ENCODE data around the gene GUCD1. TPM values are rescaled to one million over a fixed set of nuclear protein-coding genes. Genes with fewer than 3 reads are reported as not detected.
A peak's percentile ranks its signal among the peaks of the same experiment; 100 is the strongest.

GUCD1 gene
- total RNA-seq, 4 donors from 2014 or later = 51.6 to 89.7 (median 74.2) TPM

- whole genome bisulfite sequencing, 2 donors = 88 to 90% methylated on average over 1 of the region's 1 CpG
- H3K36me3 ChIP-seq = peaks cover 8 to 17% of the 10 kb centered on the region in 2 donors
- no peak for TF ChIP-seq CTCF (IDR thresholded peaks at IDR 0.05)
- no peak for TF ChIP-seq POLR2A (IDR thresholded peaks at IDR 0.05)
Measured at GRCh38 chr22:24576778-24577177, 21.8 kb upstream of the GUCD1 start.

GRCh38 chr22:24571266-24571665 is 16.3 kb upstream of the GUCD1 start:
- peaks cover 8 to 10% of the 10 kb centered on the region in 2 donors for H3K4me1 ChIP-seq
- no peak for DNase-seq
- H3K4me3 ChIP-seq (replicated peaks in 1 of 3) = no peak overlapping the region
- intact Hi-C loops (cut with DNase I) = no loop called here
- 90 to 97% methylated on average over 7 of the region's 7 CpGs for WGBS, 2 donors
- H3K36me3 ChIP-seq = peaks cover 35 to 42% of the 10 kb centered on the region in 2 donors
- no peaks in the 10 kb centered on the region for H3K9me3 ChIP-seq
- H3K27ac ChIP-seq = no peak overlapping the region
- no peaks in the 10 kb centered on the region for H3K27me3 ChIP-seq
- TF ChIP-seq CTCF (IDR thresholded peaks at IDR 0.05) (no peak), POLR2A (IDR thresholded peaks at IDR 0.05) (no peak)

More at GRCh38 chr22:24576778-24577177, 21.8 kb upstream of the GUCD1 start:
- intact Hi-C loops (cut with DNase I) = no loop called here
- Histone ChIP-seq H3K4me3 (replicated peaks in 1 of 3) (no peak overlapping the region), H3K27me3 (no peaks in the 10 kb centered on the region), H3K27ac (no peak overlapping the region), H3K4me1 (peaks cover under 1% of the 10 kb centered on the region in 2 donors), H3K9me3 (no peaks in the 10 kb centered on the region)
- no peak for DNase-seq

- Histone ChIP-seq H3K27me3 (no peaks in the 10 kb centered on the region), H3K9me3 (no peaks in the 10 kb centered on the region), H3K4me3 (replicated peaks in 1 of 3) (no peak overlapping the region), H3K4me1 (peaks cover 11 to 15% of the 10 kb centered on the region in 2 donors), H3K27ac (no peak overlapping the region), H3K36me3 (peaks cover 26 to 32% of the 10 kb centered on the region in 2 donors)
- intact Hi-C loops (cut with DNase I) = no loop called here
- TF ChIP-seq CTCF (IDR thresholded peaks at IDR 0.05) (no peak), POLR2A (IDR thresholded peaks at IDR 0.05) (no peak)
- no peak for DNase-seq
- WGBS, 2 donors = 78 to 86% methylated on average over 10 of the region's 10 CpGs
Measured at GRCh38 chr22:24567668-24568067, 12.7 kb upstream of the GUCD1 start.

- H3K27ac ChIP-seq = peak overlapping the region in 1 of 3 donors; percentile 14
- peaks cover 25 to 30% of the 10 kb centered on the region in 2 donors for H3K36me3 ChIP-seq
- TF ChIP-seq CTCF (IDR thresholded peaks at IDR 0.05) = no peak
- TF ChIP-seq POLR2A (IDR thresholded peaks at IDR 0.05) = no peak
- H3K9me3 ChIP-seq = no peaks in the 10 kb centered on the region
- no peak overlapping the region for H3K4me3 ChIP-seq (replicated peaks in 1 of 3)
- H3K4me1 ChIP-seq = peaks cover 11 to 15% of the 10 kb centered on the region in 2 donors
- intact Hi-C loops (cut with DNase I) = no loop called here
- peak; percentile 48 to 63 for DNase-seq
- 52 to 61% methylated on average over 7 to 8 of the region's 8 CpGs for WGBS, 2 donors
- H3K27me3 ChIP-seq = no peaks in the 10 kb centered on the region
Measured at GRCh38 chr22:24566899-24567511, 12.1 kb upstream of the GUCD1 start.

- no peak overlapping the region for H3K4me3 ChIP-seq (replicated peaks in 1 of 3)
- TF ChIP-seq POLR2A (IDR thresholded peaks at IDR 0.05) (no peak), CTCF (IDR thresholded peaks at IDR 0.05) (no peak)
- 84 to 86% methylated on average over 2 of the region's 2 CpGs for WGBS, 2 donors
- intact Hi-C loops (cut with DNase I) = no loop called here
- H3K27ac ChIP-seq = no peak overlapping the region
- no peaks in the 10 kb centered on the region for H3K9me3 ChIP-seq
- peaks cover 19 to 30% of the 10 kb centered on the region in 2 donors for H3K36me3 ChIP-seq
- no peak for DNase-seq
- peaks cover 11 to 15% of the 10 kb centered on the region in 2 donors for H3K4me1 ChIP-seq
- no peaks in the 10 kb centered on the region for H3K27me3 ChIP-seq
Measured at GRCh38 chr22:24565077-24565476, 10.1 kb upstream of the GUCD1 start.
